K562 (cell line): ENCODE results near the gene MPZL1. TPM values are rescaled to one million over a fixed set of nuclear protein-coding genes. Genes with fewer than 3 reads are reported as not detected.

ENCODE experiments used
- FOXO4 ChIP-seq: fragments of 450-650 bp; formaldehyde crosslinking; IDR thresholded peaks from 2 replicates; pipeline ENCODE4 v1.4.0; 2020; ENCODE audit warnings: mild to moderate bottlenecking, moderate library complexity
- GATAD2B ChIP-seq: fragments of 450-650 bp; IDR thresholded peaks from 2 replicates; pipeline ENCODE4 v1.6.1; 2017; ENCODE audit warnings: mild to moderate bottlenecking, borderline replicate concordance
- HMBOX1 ChIP-seq: sonication (generic); IDR thresholded peaks from 2 replicates; pipeline ENCODE4 v1.6.1; 2016
- MCM3 ChIP-seq: fragments of 450-650 bp; IDR thresholded peaks from 2 replicates; pipeline ENCODE4 v1.6.1; 2016
- MTA2 ChIP-seq: fragments of 450-650 bp; IDR thresholded peaks from 2 replicates; pipeline ENCODE4 v1.6.1; 2016; ENCODE audit warnings: low read depth
- MYNN ChIP-seq, 2 experiments: sonication (generic); formaldehyde crosslinking in 1 of 2; IDR thresholded peaks; 2 replicates each; pipeline versions ENCODE4 v1.5.0 to v1.6.1; 2016 to 2020; ENCODE audit warnings: antibody characterized with exemption in 1 of 2, missing genetic modification reagents in 1 of 2
- NR2C1 ChIP-seq, 2 experiments: fragments of 450-650 bp; IDR thresholded peaks; 2 replicates each; pipeline ENCODE4 v1.6.1; 2017; ENCODE audit warnings: mild to moderate bottlenecking in 2 of 2, antibody characterized with exemption in 1 of 2, inconsistent platforms in 1 of 2, missing compliant biosample characterization in 1 of 2, missing genetic modification characterization in 1 of 2
- RB1 ChIP-seq: fragments of 450-650 bp; IDR thresholded peaks from 2 replicates; pipeline ENCODE4 v1.6.1; 2017; ENCODE audit warnings: low read depth, mild to moderate bottlenecking
- RBM34 ChIP-seq: fragments of 200-400 bp; formaldehyde crosslinking; IDR thresholded peaks from 2 replicates; pipeline ENCODE4 v1.6.1; 2018; ENCODE audit warnings: low read length, borderline replicate concordance; ENCODE audit not compliant: insufficient read depth
- SFPQ ChIP-seq: fragments of 200-400 bp; formaldehyde crosslinking; IDR thresholded peaks from 2 replicates; pipeline ENCODE4 v1.6.1; 2017; ENCODE audit warnings: mild to moderate bottlenecking, low read depth, low read length, moderate library complexity
- SIRT6 ChIP-seq: IDR thresholded peaks from one replicate; pipeline ENCODE4 v1.6.1; 2012; ENCODE audit warnings: low read depth, mild to moderate bottlenecking, control low read depth, inconsistent platforms, low read length, moderate library complexity
- TAF7 ChIP-seq: fragments of 450-650 bp; IDR thresholded peaks from 2 replicates; pipeline ENCODE4 v1.6.1; 2016; ENCODE audit warnings: missing genetic modification characterization, missing compliant biosample characterization
- TARDBP ChIP-seq: fragments of 450-650 bp; IDR thresholded peaks from 2 replicates; pipeline ENCODE4 v1.6.1; 2016
- polyA plus RNA-seq, 8 experiments: library from polyadenylated mRNA; depleted of rRNA in 4 of 8; stranded (reverse) in 5 of 8; unstranded in 3 of 8; fragments of >200 nt; fragmentation: Nextera tagmentation in 2 of 8; fragmentation: Illumina TruSeq in 1 of 8; extraction: Ambion mirVana in 2 of 8; extraction: Trizol in 1 of 8; gene quantifications; 2 replicates each; pipeline versions ENCODE4 v1.2.1 to v1.2.3, GENCODE V29; 2011 to 2014; ENCODE audit warnings: inconsistent platforms in 1 of 8, missing spikeins in 1 of 8
- total RNA-seq, 7 experiments: library from RNA; depleted of rRNA in 6 of 7; stranded (reverse); fragments of >200 nt in 6 of 7; fragmentation: Illumina TruSeq in 2 of 7; extraction: Trizol in 2 of 7; gene quantifications; 2 replicates each; pipeline versions ENCODE4 v1.2.1 to v1.2.3, GENCODE V29; 2011 to 2021; ENCODE audit warnings: low replicate concordance in 1 of 7
- TF ChIP-seq, protein P1 (sequence below), 3 experiments: fragments of 200-800 bp in 1 of 3; fragments of 250-450 bp in 1 of 3; fragments of 450-650 bp in 1 of 3; sonication (Bioruptor Pico) in 1 of 3; sonication (Bioruptor generic) in 1 of 3; formaldehyde crosslinking in 1 of 3; IDR thresholded peaks; 2 replicates each; pipeline versions ENCODE4 v1.6.1 to v1.8.0; 2016 to 2022; ENCODE audit warnings: mild to moderate bottlenecking in 2 of 3, missing genetic modification characterization in 2 of 3, missing compliant biosample characterization in 1 of 3, moderate library complexity in 1 of 3
- TF ChIP-seq, protein P2 (sequence below): fragments of 450-650 bp; IDR thresholded peaks from 2 replicates; pipeline ENCODE4 v1.6.1; 2016; ENCODE audit warnings: borderline replicate concordance
- TF ChIP-seq, protein P3 (sequence below), 2 experiments: fragments of 450-650 bp; conservative IDR thresholded peaks; 2 replicates each; pipeline ENCODE4 v1.6.1; 2017; ENCODE audit warnings: mild to moderate bottlenecking in 2 of 2, moderate library complexity in 2 of 2

The MPZL1 gene
- total and polyA plus RNA-seq, 9 of the 15 experiments (the other 6 are each of a cell fraction or from before 2014, with no cell fraction given) = 14.5 to 153 (median 66.5) TPM

DNA sequence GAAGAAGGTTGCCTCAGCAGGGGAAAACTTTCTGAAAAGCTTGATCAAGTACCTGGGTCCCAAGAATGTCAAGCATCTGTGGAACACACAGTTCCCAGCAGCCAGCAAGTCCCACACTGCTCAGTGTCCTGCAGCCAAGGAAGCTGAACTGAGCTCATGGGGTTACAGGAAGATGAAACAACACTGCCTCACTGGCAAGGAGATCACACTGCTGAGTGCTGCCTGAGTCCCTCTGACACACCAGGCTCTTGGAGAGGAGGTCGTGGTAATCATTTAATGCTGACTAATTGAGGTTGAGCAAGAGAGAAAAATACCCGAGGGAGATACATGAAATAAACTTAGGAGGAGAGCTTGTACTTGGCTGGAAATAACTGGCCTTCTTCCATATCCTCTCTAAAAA, 75.2 kb downstream of the MPZL1 start (continued):
- TF ChIP-seq NR2C1 (IDR thresholded peaks at IDR 0.05) (no peak), NR2C1 (tag; IDR thresholded peaks at IDR 0.05) (no peak), TARDBP (no peak), MYNN (IDR thresholded peaks at IDR 0.05) (no peak), MYNN (CRISPR knock-in tag; IDR thresholded peaks at IDR 0.05) (no peak), SFPQ (no peak), SIRT6 (no peak), TAF7 (tag) (no peak), GATAD2B (no peak), MTA2 (no peak), RBM34 (no peak), MCM3 (no peak), HMBOX1 (no peak), RB1 (no peak), FOXO4 (CRISPR knock-in tag) (no peak)
- TF ChIP-seq, protein P1, sequence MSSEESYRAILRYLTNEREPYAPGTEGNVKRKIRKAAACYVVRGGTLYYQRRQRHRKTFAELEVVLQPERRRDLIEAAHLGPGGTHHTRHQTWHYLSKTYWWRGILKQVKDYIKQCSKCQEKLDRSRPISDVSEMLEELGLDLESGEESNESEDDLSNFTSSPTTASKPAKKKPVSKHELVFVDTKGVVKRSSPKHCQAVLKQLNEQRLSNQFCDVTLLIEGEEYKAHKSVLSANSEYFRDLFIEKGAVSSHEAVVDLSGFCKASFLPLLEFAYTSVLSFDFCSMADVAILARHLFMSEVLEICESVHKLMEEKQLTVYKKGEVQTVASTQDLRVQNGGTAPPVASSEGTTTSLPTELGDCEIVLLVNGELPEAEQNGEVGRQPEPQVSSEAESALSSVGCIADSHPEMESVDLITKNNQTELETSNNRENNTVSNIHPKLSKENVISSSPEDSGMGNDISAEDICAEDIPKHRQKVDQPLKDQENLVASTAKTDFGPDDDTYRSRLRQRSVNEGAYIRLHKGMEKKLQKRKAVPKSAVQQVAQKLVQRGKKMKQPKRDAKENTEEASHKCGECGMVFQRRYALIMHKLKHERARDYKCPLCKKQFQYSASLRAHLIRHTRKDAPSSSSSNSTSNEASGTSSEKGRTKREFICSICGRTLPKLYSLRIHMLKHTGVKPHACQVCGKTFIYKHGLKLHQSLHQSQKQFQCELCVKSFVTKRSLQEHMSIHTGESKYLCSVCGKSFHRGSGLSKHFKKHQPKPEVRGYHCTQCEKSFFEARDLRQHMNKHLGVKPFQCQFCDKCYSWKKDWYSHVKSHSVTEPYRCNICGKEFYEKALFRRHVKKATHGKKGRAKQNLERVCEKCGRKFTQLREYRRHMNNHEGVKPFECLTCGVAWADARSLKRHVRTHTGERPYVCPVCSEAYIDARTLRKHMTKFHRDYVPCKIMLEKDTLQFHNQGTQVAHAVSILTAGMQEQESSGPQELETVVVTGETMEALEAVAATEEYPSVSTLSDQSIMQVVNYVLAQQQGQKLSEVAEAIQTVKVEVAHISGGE (CRISPR knock-in tag; IDR thresholded peaks at IDR 0.05) = no peak
- TF ChIP-seq, protein P2, sequence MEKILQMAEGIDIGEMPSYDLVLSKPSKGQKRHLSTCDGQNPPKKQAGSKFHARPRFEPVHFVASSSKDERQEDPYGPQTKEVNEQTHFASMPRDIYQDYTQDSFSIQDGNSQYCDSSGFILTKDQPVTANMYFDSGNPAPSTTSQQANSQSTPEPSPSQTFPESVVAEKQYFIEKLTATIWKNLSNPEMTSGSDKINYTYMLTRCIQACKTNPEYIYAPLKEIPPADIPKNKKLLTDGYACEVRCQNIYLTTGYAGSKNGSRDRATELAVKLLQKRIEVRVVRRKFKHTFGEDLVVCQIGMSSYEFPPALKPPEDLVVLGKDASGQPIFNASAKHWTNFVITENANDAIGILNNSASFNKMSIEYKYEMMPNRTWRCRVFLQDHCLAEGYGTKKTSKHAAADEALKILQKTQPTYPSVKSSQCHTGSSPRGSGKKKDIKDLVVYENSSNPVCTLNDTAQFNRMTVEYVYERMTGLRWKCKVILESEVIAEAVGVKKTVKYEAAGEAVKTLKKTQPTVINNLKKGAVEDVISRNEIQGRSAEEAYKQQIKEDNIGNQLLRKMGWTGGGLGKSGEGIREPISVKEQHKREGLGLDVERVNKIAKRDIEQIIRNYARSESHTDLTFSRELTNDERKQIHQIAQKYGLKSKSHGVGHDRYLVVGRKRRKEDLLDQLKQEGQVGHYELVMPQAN = no peak
- TF ChIP-seq, protein P3, sequence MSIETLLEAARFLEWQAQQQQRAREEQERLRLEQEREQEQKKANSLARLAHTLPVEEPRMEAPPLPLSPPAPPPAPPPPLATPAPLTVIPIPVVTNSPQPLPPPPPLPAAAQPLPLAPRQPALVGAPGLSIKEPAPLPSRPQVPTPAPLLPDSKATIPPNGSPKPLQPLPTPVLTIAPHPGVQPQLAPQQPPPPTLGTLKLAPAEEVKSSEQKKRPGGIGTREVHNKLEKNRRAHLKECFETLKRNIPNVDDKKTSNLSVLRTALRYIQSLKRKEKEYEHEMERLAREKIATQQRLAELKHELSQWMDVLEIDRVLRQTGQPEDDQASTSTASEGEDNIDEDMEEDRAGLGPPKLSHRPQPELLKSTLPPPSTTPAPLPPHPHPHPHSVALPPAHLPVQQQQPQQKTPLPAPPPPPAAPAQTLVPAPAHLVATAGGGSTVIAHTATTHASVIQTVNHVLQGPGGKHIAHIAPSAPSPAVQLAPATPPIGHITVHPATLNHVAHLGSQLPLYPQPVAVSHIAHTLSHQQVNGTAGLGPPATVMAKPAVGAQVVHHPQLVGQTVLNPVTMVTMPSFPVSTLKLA (conservative IDR thresholded peaks at IDR 0.05) = no peak
